HCT116 (cell line): ENCODE measurements around the gene RHBDD2. TPM values are rescaled to one million over a fixed set of nuclear protein-coding genes. Genes with fewer than 3 reads are reported as not detected.

Experiments used
- ATAC-seq: fragments of 200-7000 bp; cut with Tn5 transposase; 2 replicates; pipeline ENCODE4 v1.9.1; 2020; ENCODE audit warnings: mild to moderate bottlenecking, moderate library complexity
- BruUV-seq: library from RNA; stranded (reverse); fragments of 400-500 nt; replicated peaks from 2 replicates; lab custom pipeline; 2021; lab: Mats Ljungman, UMichigan
- CTCF ChIA-PET: fragments of 300-600 bp; sonication (Branson Sonifier 250); formaldehyde crosslinking; loops from one replicate; lab custom pipeline; 2021; ENCODE audit warnings: antibody characterized with exemption; lab: Charles Lee
- POLR2A ChIA-PET: fragments of 300-600, 350-600 bp; sonication (Branson Sonifier 250); formaldehyde crosslinking; loops from one replicate; lab custom pipeline; 2021; ENCODE audit warnings: antibody characterized with exemption; lab: Charles Lee
- RAD21 ChIA-PET, 2 experiments: fragments of 300-600 bp; sonication (Branson Sonifier 250); formaldehyde crosslinking; loops; one replicate each; lab custom pipeline; 2023; ENCODE audit warnings: low total read pairs in 2 of 2; ENCODE audit not compliant: uncharacterized antibody in 2 of 2, unreplicated experiment in 2 of 2, low non-redundant PET in 1 of 2; lab: Charles Lee
- DNase-seq: peaks from one replicate; pipeline ENCODE4 v3.0.0-alpha.2; 2010; ENCODE audit warnings: low read depth, low spot score
- H2AFZ ChIP-seq: fragments of 200-600 bp; shearing (Covaris generic), sonication (generic); 2 replicates; pipeline ENCODE4 v1.6.1; 2017; ENCODE audit warnings: low read depth, mixed run types, mixed read lengths, antibody characterized with exemption, low read length; ENCODE audit not compliant: poor library complexity, severe bottlenecking
- H3K27ac ChIP-seq: 2 replicates; pipeline ENCODE4 v1.5.1; 2012; ENCODE audit warnings: low read depth, low read length
- H3K27me3 ChIP-seq: fragments of 200-600 bp; sonication (generic); 2 replicates; pipeline ENCODE4 v1.6.1; 2016; ENCODE audit warnings: mixed run types, low read length, mixed read lengths; ENCODE audit not compliant: insufficient read depth
- H3K36me3 ChIP-seq, 2 experiments: fragments of 200-500 bp in 1 of 2; fragments of 200-600 bp in 1 of 2; sonication (Bioruptor generic) in 1 of 2; sonication (generic) in 1 of 2; 2 replicates each; pipeline versions ENCODE4 v1.5.1 to v1.6.1; 2014 to 2016; ENCODE audit warnings: low read length in 2 of 2, inconsistent platforms in 1 of 2, mixed read lengths in 1 of 2, mixed run types in 1 of 2; ENCODE audit not compliant: insufficient read depth in 2 of 2, control insufficient read depth in 1 of 2
- H3K4me1 ChIP-seq, 2 experiments: fragments of 200-600 bp in 1 of 2; sonication (generic) in 1 of 2; 2 replicates each; pipeline versions ENCODE4 v1.5.1 to v1.6.1; 2012 to 2017; ENCODE audit warnings: low read length in 2 of 2, inconsistent platforms in 1 of 2, mild to moderate bottlenecking in 1 of 2, mixed read lengths in 1 of 2, mixed run types in 1 of 2, moderate library complexity in 1 of 2; ENCODE audit not compliant: insufficient read depth in 2 of 2, control insufficient read depth in 1 of 2
- H3K4me2 ChIP-seq: fragments of 200-600 bp; sonication (generic); 2 replicates; pipeline ENCODE4 v1.6.1; 2017; ENCODE audit warnings: mixed run types, low read length, mixed read lengths
- H3K4me3 ChIP-seq, 2 experiments: fragments of 200-600 bp in 1 of 2; sonication (generic) in 1 of 2; replicated peaks in 1 of 2; 2 replicates each; pipeline ENCODE4 v1.5.1; 2011 to 2016; ENCODE audit warnings: low read length in 2 of 2, control low read depth in 1 of 2, low read depth in 1 of 2, mild to moderate bottlenecking in 1 of 2, mixed read lengths in 1 of 2, mixed run types in 1 of 2
- H3K79me2 ChIP-seq: fragments of 200-600 bp; sonication (generic); 2 replicates; pipeline ENCODE4 v1.6.1; 2017; ENCODE audit warnings: mild to moderate bottlenecking, mixed run types, low read length, moderate library complexity, mixed read lengths; ENCODE audit not compliant: insufficient read depth
- H3K9ac ChIP-seq: fragments of 200-600 bp; sonication (generic); 2 replicates; pipeline ENCODE4 v1.6.1; 2016; ENCODE audit warnings: low read length, mixed read lengths
- H3K9me2 ChIP-seq: fragments of 200-600 bp; sonication (generic), shearing (Covaris generic); 2 replicates; pipeline ENCODE4 v1.6.1; 2017; ENCODE audit warnings: mixed run types, mild to moderate bottlenecking, moderate library complexity; ENCODE audit not compliant: insufficient read depth
- H3K9me3 ChIP-seq, 2 experiments: fragments of 200-500 bp in 1 of 2; fragments of 200-600 bp in 1 of 2; sonication (Bioruptor generic) in 1 of 2; sonication (generic) in 1 of 2; 2 replicates each; pipeline ENCODE4 v1.6.1; 2014 to 2017; ENCODE audit warnings: low read length in 2 of 2, mixed read lengths in 2 of 2, inconsistent platforms in 1 of 2, low read depth in 1 of 2, mild to moderate bottlenecking in 1 of 2, mixed run types in 1 of 2, moderate library complexity in 1 of 2; ENCODE audit not compliant: control insufficient read depth in 1 of 2, insufficient read depth in 1 of 2
- H4K20me1 ChIP-seq: fragments of 200-600 bp; sonication (generic), shearing (Covaris generic); 2 replicates; pipeline ENCODE4 v1.6.1; 2017; ENCODE audit warnings: mixed run types, mild to moderate bottlenecking, moderate library complexity; ENCODE audit not compliant: insufficient read depth
- MAX ChIP-seq: IDR thresholded peaks from 2 replicates; pipeline ENCODE4 v1.6.1; 2012
- ZBTB33 ChIP-seq: IDR thresholded peaks from 2 replicates; pipeline ENCODE4 v1.6.1; 2011; ENCODE audit warnings: mild to moderate bottlenecking, low read length, moderate library complexity; ENCODE audit not compliant: insufficient replicate concordance; ENCODE audit errors: extremely low read depth
- intact Hi-C: fragments of 100-400 bp; cut with micrococcal nuclease; formaldehyde crosslinking; loops from 2 replicates; pipeline ENCODE4 v1.10.0; 2022
- total RNA-seq: library from RNA; stranded (reverse); gene quantifications from one replicate; pipeline ENCODE4 v1.2.1, GENCODE V29; 2021; ENCODE audit not compliant: unreplicated experiment

Gene RHBDD2
- total RNA-seq, 1 experiment from 2014 or later = 42.9 TPM

- TF ChIP-seq ZBTB33 = no peak
Measured at GRCh38 chr7:75916259-75916658, 37.4 kb downstream of the RHBDD2 start (continued).

GRCh38 chr7:75916685-75917634 is 38.1 kb downstream of the RHBDD2 start:
- H3K27ac ChIP-seq = no peak overlapping the region

More at GRCh38 chr7:75916685-75917634, 38.1 kb downstream of the RHBDD2 start:
- Histone ChIP-seq H3K9me3 (no peaks in the 10 kb centered on the region), H2AFZ (no peak overlapping the region), H3K9me2 (no peaks in the 10 kb centered on the region), H3K27me3 (no peaks in the 10 kb centered on the region), H3K9ac (no peak overlapping the region), H3K4me3 (no peak overlapping the region), H4K20me1 (no peaks in the 10 kb centered on the region), H3K4me1 (peaks cover 22 to 43% of the 10 kb centered on the region in 2 experiments), H3K36me3 (no peaks in the 10 kb centered on the region), H3K79me2 (peaks cover 53% of the 10 kb centered on the region), H3K4me2 (peak overlapping the region; percentile 95)
- ChIA-PET CTCF (no interaction called here), RAD21 (interaction anchor here in 1 of 2 experiments (0.7 kb wide), 1 partner anchor 33 kb away, joined by 4 read pairs; no protein-coding TSS in a partner anchor), POLR2A (interaction anchor here (1.1 to 3.8 kb wide), 6 partner anchors 10 to 46 kb away, joined by 3 to 21 read pairs (median 4); no protein-coding TSS in a partner anchor)
- no TSS peak for BruUV-seq
- no peak for TF ChIP-seq MAX
- DNase-seq (no peak), ATAC-seq (no peak)
- intact Hi-C loops = no loop called here
